GM18868 (cell line): ENCODE measurements around the gene CLEC3A.
A peak's percentile ranks its signal among the peaks of the same experiment; 100 is the strongest.
"Not testable (repeated sequence)": the region's sequence is repeated elsewhere in the genome, so short reads cannot be mapped to it uniquely, and the experiment has no call there.

Experiments
- ATAC-seq: cut with Tn5 transposase; IDR thresholded peaks from one replicate; pipeline ENCODE4 v1.9.1; 2021; ENCODE audit warnings: mild to moderate bottlenecking, moderate library complexity; ENCODE audit not compliant: unreplicated experiment

The CLEC3A gene

DNA sequence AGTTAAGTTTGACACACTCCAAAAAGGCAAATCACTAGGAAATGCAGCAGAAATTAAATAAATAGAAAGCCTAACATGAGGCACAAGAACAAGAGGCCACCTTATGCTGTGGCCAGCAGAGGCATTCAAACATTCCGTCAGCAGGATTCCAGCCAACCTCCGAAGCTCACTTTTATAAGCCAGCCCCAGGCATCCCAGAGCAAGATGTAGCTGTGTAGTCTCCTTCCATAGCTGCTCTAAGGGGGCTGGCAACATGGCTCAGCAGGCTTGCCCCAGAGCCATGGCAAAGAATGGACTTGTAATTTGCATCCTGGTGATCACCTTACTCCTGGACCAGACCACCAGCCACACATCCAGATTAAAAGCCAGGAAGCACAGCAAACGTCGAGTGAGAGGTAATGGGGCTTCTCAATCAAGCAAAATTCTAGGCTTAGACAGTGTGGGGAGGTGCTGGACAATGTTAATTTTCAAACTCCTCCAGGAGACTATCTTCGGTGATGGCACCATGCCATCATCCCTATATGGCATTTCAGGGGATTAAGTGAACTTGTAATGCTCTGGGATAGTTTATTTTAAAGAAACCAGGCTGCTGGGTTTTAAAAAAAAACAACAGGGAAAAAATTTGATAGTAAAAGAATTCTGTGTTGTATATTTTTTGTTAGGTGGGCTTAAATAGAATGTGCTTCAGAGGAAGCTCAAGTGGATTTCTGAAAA lies at the start of gene CLEC3A:
CLEC3A (plus strand) TSS at position 202 of the 714 bp plus-strand sequence; CDS start at position 281, 79 bp downstream.
- no peak for ATAC-seq

DNA sequence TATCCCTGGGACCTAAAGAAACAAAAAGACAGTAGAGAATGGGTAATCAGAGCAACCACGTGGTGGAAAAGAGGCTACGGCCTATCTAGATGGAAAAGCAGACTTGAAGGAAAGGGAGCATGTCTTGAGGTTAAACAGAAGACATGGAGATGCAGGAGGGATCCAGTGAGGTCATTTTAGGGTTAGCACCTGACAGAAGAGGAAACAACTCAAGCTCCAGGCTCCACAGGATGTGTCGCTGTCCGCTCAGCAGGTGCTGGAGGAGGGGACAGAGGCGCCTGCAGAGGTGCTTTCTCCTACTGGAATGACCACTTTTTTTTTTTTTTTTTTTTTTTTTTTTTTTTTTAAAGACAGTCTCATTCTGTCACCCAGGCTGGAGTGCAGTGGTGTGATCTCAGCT lies 47.5 kb upstream of the CLEC3A start:
- no peak for ATAC-seq

- no peak for ATAC-seq
Measured at GRCh38 chr16:77975942-77976341, 46.4 kb upstream of the CLEC3A start.

GRCh38 chr16:77977339-77977738 lies 45.0 kb upstream of the CLEC3A start:
- ATAC-seq, result no peak

DNA sequence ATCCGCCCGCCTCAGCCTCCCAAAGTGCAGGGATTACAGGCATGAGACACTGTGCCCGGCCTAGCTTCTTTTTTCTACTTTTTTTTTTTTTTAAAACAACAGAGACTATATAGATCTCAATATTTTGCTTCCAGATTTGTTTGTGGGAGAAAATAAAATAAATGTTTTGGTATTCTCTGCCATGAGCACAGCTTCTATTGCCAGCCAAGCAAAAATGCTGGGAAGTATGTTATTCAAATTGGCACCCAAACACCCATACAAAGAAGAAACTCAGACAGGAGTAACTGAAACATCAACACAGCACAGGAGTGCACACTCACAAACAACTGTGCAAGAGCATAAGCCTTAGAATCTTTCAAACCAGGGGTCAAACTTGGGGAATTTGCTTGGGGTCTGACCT lies 37.2 kb upstream of the CLEC3A start:
- ATAC-seq, result no peak

DNA sequence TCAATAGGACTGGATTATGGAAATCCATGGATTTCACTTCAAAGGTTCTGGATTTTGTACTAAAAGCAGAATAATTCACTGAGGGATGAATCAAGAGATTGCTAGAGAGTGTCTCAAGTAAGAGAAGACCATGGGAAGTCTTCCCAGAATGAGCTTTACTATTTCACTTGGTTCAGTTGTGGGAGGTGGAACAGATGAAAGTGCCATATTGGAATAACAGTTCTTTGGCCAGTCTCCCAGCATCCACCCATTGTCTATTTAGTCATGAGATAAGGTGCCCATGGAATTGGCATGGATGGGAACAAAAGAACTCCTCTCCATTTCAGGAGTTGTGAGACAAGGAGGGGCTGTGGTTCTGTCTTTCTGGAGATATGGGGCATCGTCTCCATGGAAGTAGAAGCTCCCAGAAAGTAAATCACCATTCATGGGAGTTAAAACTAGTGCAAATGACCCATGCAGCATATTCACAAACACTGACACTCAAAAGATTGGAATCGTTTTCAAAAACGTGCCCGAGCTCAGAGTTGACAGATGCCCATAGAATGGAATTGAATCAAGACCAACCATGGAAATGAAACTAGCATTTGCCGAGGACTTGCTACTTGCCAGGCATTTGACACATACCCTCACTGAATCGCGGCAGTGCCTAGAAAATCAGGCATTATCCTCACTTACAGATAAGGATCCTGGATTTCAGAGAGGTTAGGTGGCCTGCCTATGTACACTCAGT lies 36.2 kb upstream of the CLEC3A start:
- no peak for ATAC-seq

DNA sequence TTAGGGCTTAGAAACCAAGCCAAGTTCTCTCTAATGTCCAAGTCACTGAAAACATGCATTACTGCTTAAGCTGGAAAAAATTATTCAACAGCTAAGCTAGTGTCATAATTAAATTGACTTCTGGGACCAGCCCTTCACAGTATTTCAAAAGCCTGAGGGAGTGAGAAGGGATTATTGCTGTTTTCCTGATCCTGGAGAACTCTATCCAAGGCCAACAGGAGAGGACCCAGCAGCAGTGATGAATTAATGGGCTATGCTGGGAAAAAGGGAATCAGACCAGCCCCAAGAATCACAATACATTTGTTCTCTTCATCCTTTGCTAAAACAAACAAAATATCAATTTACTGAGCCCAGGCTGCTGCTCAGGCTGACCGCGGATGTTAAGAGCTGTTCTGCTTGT lies 34.5 kb upstream of the CLEC3A start:
- no peak for ATAC-seq

- no peak for ATAC-seq
Measured at GRCh38 chr16:77989846-77990245, 32.5 kb upstream of the CLEC3A start.

DNA sequence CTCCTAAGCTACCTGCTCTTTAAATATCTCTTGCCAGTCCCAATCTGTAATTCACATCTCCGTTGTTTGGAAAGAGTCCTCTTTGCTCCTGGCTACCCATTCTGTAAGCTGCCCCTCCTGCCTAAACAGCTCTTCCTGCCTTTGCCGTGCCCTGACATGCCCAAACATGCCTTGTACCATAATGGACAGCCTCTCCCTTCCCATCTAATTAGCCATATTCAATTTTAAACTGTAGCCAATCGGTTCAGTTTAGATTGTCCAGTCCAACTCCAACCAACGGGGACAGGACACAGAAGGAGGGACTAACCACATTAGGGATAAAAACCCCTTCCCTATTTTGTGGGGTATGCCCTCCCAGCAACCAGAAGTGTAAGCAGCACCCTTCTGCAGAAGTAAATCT lies 30.6 kb upstream of the CLEC3A start:
- no peak for ATAC-seq

- ATAC-seq, result not testable (repeated sequence)
Measured at GRCh38 chr16:77992381-77992780, 30.0 kb upstream of the CLEC3A start.

GRCh38 chr16:77993111-77993985 lies 29.0 kb upstream of the CLEC3A start:
- ATAC-seq, result no peak

DNA sequence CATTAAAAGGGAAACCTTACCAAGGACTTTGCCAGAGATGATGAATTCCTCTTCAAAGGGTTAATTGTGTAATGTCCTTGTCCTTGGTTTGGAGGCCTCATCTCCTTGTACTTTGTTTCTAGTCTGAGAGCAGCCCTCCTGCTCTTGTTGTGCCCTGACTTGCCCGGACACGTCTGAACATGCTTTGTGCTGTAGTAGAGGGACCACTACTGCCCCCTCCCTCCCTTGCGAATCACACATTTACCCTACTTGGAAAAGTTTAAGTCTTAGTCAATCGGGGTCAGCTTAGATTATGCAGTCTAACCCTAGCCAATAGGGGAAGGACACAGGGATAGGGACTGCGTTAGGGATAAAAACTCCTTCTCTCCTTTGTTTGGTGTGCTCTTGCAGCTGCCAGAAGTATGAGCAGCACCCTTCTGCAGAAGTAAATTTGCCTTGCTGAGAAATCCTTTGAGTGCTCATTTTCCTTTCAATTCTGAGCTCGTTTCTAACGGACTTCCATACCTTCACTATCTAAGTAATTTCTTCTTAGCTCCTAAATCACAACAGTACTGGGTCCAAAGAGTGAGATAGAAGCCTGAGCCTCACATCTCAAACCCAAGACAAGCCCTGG lies 26.4 kb upstream of the CLEC3A start:
- ATAC-seq, result no peak

- ATAC-seq, result no peak
Measured at GRCh38 chr16:77998350-77999023, 23.9 kb upstream of the CLEC3A start.

DNA sequence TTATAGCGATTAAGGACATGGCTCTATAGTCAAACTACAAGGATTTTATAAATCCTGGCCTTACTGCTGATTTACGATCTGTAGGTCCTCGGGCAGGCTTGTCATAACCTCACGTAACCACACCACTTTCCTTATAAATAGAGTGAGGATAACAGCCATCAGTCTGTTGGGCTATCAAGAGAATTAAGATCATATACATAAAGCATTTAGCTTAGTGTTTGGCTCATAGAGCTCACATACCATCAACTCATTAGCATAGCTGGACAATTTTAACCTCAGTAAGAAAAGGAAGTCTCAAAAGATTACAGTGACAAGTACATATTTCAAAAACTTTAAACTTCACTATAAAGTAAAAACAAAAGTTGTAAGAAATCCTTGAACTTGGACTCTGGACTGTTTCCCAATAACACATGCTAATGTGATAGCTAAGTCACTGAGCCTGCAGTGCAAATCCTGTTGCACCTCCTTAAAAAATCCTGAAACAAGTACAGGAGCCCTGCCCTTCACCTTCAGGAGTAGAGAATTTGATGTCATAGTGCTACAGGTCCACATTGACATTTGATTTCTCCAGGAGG lies 20.8 kb upstream of the CLEC3A start:
- ATAC-seq, result no peak

DNA sequence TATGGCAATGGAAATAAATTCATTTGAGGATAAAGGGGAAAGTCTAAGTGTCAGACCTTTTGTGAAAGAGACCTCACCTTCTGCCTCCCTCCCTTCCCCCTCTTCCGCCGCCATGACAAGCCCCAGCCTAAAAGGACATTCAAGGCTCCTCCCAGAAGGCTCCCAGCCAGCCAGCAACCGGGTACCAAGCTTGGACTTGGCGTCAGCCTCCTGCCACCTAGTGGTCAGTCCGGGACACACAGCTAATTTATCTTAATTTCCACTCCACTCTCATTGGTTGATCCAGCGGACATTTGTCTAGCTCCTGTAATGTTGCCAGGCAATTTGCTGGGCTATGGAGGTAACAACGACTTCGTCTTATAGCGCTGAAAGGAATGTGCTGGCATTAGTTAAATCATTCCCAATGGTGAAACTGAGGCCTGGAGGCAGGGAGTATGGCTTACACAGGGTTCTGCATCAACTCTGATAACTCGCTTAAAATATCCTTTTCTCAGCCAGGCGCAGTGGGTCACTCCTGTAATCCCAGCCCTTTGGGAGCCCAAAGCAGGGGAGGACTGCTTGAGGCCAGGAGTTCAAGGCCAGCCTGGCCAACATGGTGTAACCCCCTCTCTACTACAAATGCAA lies 19.3 kb upstream of the CLEC3A start:
- ATAC-seq, result peak; percentile 99

DNA sequence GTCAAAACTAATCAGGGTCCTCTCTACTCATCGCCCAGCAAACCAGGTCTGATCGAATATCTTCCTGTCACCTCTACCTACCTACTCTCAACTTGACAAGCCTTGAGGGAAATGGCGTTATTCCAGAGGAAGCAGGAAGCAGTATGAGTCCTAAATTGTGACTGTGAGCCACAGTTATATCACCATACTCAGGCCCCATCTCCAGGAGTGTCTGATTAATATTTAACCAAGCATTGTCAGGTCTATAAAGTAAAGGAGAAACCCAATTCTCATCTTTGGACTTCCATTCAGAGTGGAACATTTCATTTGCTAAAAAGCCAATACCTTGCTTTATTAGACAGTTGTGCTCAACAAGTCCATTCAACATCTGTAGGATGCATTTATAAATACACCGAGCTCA lies 17.8 kb upstream of the CLEC3A start:
- ATAC-seq, result no peak

DNA sequence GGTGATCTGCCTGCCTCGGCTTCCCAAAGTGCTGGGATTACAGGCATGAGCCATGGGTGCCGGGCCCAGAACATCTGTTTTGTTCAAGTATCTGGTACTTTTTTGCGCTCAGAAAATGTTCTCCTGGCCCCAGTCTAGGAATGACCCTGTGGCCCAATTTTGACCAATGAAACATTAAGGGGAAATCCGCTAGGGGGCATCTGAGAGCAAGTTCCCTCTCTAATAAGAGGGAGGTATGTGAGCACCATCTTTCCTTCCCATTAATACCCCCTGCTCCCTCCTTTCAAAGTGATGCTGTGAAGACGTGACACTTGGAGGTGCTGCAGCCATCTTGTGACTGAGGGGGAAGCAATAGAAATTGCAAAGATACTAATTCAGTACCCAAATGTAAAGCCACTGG lies 16.5 kb upstream of the CLEC3A start:
- ATAC-seq, result no peak

DNA sequence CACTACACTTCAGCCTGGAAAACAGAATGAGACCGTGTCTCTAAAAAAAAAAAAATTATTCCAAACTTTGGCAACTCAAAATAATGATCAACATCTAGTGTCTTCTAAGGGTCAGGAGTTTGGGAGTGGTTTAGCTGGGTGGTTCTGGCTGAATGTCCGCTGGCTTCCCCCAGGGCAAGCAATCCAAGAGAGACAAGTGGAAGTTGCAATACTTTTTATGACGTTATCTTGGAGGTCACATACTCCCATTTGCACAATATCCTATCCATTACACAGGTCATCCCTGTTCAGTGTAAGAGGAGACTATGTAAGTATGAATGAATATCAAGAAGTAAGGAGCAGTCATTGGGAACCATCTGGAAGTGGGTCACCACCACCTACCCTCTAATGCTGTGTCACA lies 15.2 kb upstream of the CLEC3A start:
- ATAC-seq, result no peak

DNA sequence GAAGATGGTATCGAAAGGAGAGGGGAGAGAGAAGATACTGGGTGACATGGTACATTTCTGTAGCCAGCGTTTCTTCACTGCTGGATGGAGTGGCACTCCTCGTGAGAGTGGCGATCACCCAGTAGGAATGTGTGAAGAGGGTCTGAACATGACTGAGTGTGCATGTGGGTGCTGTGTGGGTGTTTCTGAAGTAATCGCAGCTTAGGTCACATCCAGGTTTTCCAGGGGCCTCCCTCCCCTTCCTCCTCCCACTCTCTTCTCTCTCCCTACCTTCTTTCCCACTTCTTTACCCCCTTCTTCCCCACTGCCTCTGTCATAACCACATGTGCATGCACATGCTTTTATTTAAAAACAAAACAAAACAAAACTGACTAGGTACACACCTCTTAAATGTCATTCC lies 1.8 kb downstream of the CLEC3A start:
- ATAC-seq, result no peak

GRCh38 chr16:78025631-78026030 lies 3.3 kb downstream of the CLEC3A start:
- no peak for ATAC-seq
